D721Med (cell line): ENCODE data around the gene GRIN2A.

Experiments used
- DNase-seq: peaks from one replicate; pipeline ENCODE4 v3.0.0; 2011; ENCODE audit warnings: low spot score; ENCODE audit not compliant: insufficient read length
- FAIRE-seq: peaks from 2 replicates; lab custom pipeline; 2011; peaks lifted over from hg19 to GRCh38; lab: Jason Lieb, UNC
- CTCF ChIP-seq: IDR thresholded peaks from 2 replicates; pipeline ENCODE4 v1.5.1; 2012; ENCODE audit warnings: mild to moderate bottlenecking, control low read depth; ENCODE audit not compliant: insufficient read depth; ENCODE audit errors: missing control alignments

GRIN2A gene

GRCh38 chr16:10172848-10173655 is 9.2 kb downstream of the GRIN2A start:
- DNase-seq (no peak), FAIRE-seq (no peak)

GRCh38 chr16:10171221-10171620 is 11.0 kb downstream of the GRIN2A start:
- no peak for TF ChIP-seq CTCF
- DNase-seq (no peak), FAIRE-seq (no peak)

More at GRCh38 chr16:10172848-10173655, 9.2 kb downstream of the GRIN2A start:
- TF ChIP-seq CTCF: no peak

- no peak for TF ChIP-seq CTCF
- DNase-seq: no peak
- FAIRE-seq: no peak
These were observed 12.3 kb downstream of the GRIN2A start for GRCh38 chr16:10169904-10170410.

GRCh38 chr16:10169031-10169430 is 13.2 kb downstream of the GRIN2A start:
- no peak for TF ChIP-seq CTCF
- FAIRE-seq: no peak
- DNase-seq: no peak

GRCh38 chr16:10168258-10168657 is 14.0 kb downstream of the GRIN2A start:
- FAIRE-seq (no peak), DNase-seq (no peak)
- no peak for TF ChIP-seq CTCF

- FAIRE-seq (no peak), DNase-seq (no peak)
- TF ChIP-seq CTCF: no peak
These were observed 16.6 kb downstream of the GRIN2A start for GRCh38 chr16:10165643-10166042.

GRCh38 chr16:10162981-10163380 is 19.2 kb downstream of the GRIN2A start:
- no peak for TF ChIP-seq CTCF

More at GRCh38 chr16:10162981-10163380, 19.2 kb downstream of the GRIN2A start:
- FAIRE-seq (no peak), DNase-seq (no peak)
